ENCODE data around the gene NCAM1.

GRCh38 chr11:113201054-113201818 lies 240.0 kb downstream of the NCAM1 start:
- TF ChIP-seq, protein P1, sequence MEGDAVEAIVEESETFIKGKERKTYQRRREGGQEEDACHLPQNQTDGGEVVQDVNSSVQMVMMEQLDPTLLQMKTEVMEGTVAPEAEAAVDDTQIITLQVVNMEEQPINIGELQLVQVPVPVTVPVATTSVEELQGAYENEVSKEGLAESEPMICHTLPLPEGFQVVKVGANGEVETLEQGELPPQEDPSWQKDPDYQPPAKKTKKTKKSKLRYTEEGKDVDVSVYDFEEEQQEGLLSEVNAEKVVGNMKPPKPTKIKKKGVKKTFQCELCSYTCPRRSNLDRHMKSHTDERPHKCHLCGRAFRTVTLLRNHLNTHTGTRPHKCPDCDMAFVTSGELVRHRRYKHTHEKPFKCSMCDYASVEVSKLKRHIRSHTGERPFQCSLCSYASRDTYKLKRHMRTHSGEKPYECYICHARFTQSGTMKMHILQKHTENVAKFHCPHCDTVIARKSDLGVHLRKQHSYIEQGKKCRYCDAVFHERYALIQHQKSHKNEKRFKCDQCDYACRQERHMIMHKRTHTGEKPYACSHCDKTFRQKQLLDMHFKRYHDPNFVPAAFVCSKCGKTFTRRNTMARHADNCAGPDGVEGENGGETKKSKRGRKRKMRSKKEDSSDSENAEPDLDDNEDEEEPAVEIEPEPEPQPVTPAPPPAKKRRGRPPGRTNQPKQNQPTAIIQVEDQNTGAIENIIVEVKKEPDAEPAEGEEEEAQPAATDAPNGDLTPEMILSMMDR (conservative IDR thresholded peaks at IDR 0.05) = no peak
- no peak for TF ChIP-seq ZFX (IDR thresholded peaks at IDR 0.05)
